Right lobe of liver (tissue), 4 donors: Measurements from ENCODE around the gene EIPR1.

Experiments used
- POLR2A ChIP-seq: fragments of 450-650 bp; IDR thresholded peaks from one replicate; pipeline ENCODE4 v1.6.1; 2017; ENCODE audit warnings: antibody characterized with exemption, mild to moderate bottlenecking
- TF ChIP-seq, protein P1 (sequence below), 4 donors: fragments of 200-600 bp in 3 of 4; fragments of 450-650 bp in 1 of 4; IDR thresholded peaks; one replicate each; pipeline versions ENCODE4 v1.5.1 to v1.8.0; 2016 to 2022; ENCODE audit warnings: antibody characterized with exemption in 4 of 4, mild to moderate bottlenecking in 2 of 4
- donor health status: DM: no; HTN: no; CAD: no.
- donor health status: DM: no; HTN: no; CAD: no.
- donor health status: DM: no; HTN: yes; CAD: no.

DNA sequence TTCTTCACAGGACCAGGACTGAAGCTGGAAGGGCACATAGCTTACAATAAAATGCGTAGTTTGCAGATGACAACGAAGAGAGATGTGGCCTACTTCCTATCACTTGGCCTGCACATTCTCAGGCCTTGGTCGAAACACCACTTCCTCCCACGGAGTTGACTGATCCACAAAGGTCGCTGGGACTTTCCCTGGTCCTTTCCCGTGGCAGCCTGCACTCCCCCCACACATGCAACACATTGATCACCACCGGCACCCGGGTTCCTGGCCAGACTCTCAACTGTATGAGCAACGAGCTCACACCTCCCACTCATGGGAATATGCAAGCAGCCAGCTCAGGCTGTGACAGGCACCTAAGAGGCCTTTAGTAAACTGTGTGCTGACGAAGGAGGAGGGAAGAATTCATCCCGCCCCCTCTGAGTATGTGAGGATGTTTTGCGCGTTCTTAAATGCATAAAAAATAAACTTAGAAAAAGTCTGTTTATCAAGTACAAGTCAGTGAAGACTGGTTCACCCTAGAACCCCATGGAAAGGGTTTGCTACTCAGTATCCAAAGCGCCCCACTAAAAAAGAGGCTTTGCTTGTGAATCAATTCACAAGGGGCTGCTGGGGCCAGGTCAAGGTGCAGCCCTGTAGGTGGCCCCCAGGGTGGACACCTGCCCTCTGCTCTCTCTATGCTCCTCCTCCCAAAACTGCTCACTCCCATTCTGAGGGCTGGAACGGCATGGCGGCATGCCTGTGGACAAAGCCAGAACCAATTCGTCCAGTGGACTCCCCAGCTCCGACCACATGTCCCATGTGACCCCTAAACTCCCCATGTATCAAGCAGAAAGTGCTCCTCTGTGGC lies 154.3 kb downstream of the EIPR1 start:
- TF ChIP-seq POLR2A, result no peak
- TF ChIP-seq, protein P1, sequence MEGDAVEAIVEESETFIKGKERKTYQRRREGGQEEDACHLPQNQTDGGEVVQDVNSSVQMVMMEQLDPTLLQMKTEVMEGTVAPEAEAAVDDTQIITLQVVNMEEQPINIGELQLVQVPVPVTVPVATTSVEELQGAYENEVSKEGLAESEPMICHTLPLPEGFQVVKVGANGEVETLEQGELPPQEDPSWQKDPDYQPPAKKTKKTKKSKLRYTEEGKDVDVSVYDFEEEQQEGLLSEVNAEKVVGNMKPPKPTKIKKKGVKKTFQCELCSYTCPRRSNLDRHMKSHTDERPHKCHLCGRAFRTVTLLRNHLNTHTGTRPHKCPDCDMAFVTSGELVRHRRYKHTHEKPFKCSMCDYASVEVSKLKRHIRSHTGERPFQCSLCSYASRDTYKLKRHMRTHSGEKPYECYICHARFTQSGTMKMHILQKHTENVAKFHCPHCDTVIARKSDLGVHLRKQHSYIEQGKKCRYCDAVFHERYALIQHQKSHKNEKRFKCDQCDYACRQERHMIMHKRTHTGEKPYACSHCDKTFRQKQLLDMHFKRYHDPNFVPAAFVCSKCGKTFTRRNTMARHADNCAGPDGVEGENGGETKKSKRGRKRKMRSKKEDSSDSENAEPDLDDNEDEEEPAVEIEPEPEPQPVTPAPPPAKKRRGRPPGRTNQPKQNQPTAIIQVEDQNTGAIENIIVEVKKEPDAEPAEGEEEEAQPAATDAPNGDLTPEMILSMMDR (IDR thresholded peaks at IDR 0.05), result no peak
